GM21423 (cell line): ENCODE results near the gene PTPRT.

ENCODE experiments used
- ATAC-seq: cut with Tn5 transposase; IDR thresholded peaks from one replicate; pipeline ENCODE4 v1.9.1; 2021; ENCODE audit warnings: mild to moderate bottlenecking, moderate library complexity; ENCODE audit not compliant: unreplicated experiment

PTPRT gene

GRCh38 chr20:43123180-43123579, 66.5 kb downstream of the PTPRT start:
- no peak for ATAC-seq

- ATAC-seq: no peak
Observed at GRCh38 chr20:43119720-43120119, 70.0 kb downstream of the PTPRT start.

- ATAC-seq: no peak
Observed at GRCh38 chr20:43102394-43102793, 87.3 kb downstream of the PTPRT start.

GRCh38 chr20:43096931-43097260, 92.8 kb downstream of the PTPRT start:
- no peak for ATAC-seq

- ATAC-seq: no peak
Observed at GRCh38 chr20:43096126-43096930, 93.4 kb downstream of the PTPRT start.

- no peak for ATAC-seq
Observed at GRCh38 chr20:43095034-43095433, 94.7 kb downstream of the PTPRT start.

- ATAC-seq: no peak
Observed at GRCh38 chr20:43092386-43093088, 97.2 kb downstream of the PTPRT start.

- ATAC-seq: no peak
Observed at GRCh38 chr20:43068482-43068881, 121.2 kb downstream of the PTPRT start.

- ATAC-seq: no peak
Observed at GRCh38 chr20:43066125-43066524, 123.6 kb downstream of the PTPRT start.

GRCh38 chr20:43065299-43065698, 124.4 kb downstream of the PTPRT start:
- ATAC-seq: no peak

GRCh38 chr20:43058077-43058476, 131.6 kb downstream of the PTPRT start:
- ATAC-seq: no peak

GRCh38 chr20:43057317-43057716, 132.4 kb downstream of the PTPRT start:
- ATAC-seq: no peak

- ATAC-seq: no peak
Observed at GRCh38 chr20:43055181-43055884, 134.4 kb downstream of the PTPRT start.

- no peak for ATAC-seq
Observed at GRCh38 chr20:43052532-43052931, 137.2 kb downstream of the PTPRT start.

GRCh38 chr20:43046966-43047365, 142.7 kb downstream of the PTPRT start:
- no peak for ATAC-seq

- no peak for ATAC-seq
Observed at GRCh38 chr20:43043887-43044286, 145.8 kb downstream of the PTPRT start.

- ATAC-seq: no peak
Observed at GRCh38 chr20:43040427-43040826, 149.3 kb downstream of the PTPRT start.

GRCh38 chr20:43037605-43038309, 151.9 kb downstream of the PTPRT start:
- ATAC-seq: no peak

GRCh38 chr20:43034981-43035724, 154.6 kb downstream of the PTPRT start:
- no peak for ATAC-seq

GRCh38 chr20:43032459-43032858, 157.2 kb downstream of the PTPRT start:
- no peak for ATAC-seq

GRCh38 chr20:43029176-43029575, 160.5 kb downstream of the PTPRT start:
- no peak for ATAC-seq
